ENCODE results near the gene KASH5.

Gene KASH5

GRCh38 chr19:49390131-49390928 is 2.3 kb downstream of the KASH5 start:
- no peak for DNase-seq
- no peaks in the 10 kb centered on the region for H3K9me3 ChIP-seq (replicated peaks; ENCODE audit: insufficient read depth, low read length)
- no peaks in the 10 kb centered on the region for H3K79me2 ChIP-seq (ENCODE audit: low read length)
- no peak overlapping the region for H3K27ac ChIP-seq (ENCODE audit: low read length)
- H3K4me2 ChIP-seq (ENCODE audit: low read depth, low read length) = no peak overlapping the region
- no peak overlapping the region for H3K4me3 ChIP-seq (ENCODE audit: low read length)
- no peaks in the 10 kb centered on the region for H3K4me1 ChIP-seq (ENCODE audit: low read length)
- no peaks in the 10 kb centered on the region for H3K9me2 ChIP-seq (replicated peaks; ENCODE audit: insufficient read depth, low read length)
- no peaks in the 10 kb centered on the region for H4K20me1 ChIP-seq (ENCODE audit: insufficient read depth, low read length)
- peaks cover 7% of the 10 kb centered on the region for H3F3A ChIP-seq (ENCODE audit: insufficient read depth, low read length)
- H3K36me3 ChIP-seq (replicated peaks; ENCODE audit: insufficient read depth, low read length) = no peaks in the 10 kb centered on the region
- no peak overlapping the region for H3K9ac ChIP-seq (ENCODE audit: low read length)
- H3K27me3 ChIP-seq (replicated peaks; ENCODE audit: insufficient read depth, low read length) = peaks cover 59% of the 10 kb centered on the region
- no peak overlapping the region for H2AFZ ChIP-seq (ENCODE audit: low read length)
- no peak for TF ChIP-seq EZH2 (optimal IDR thresholded peaks at IDR 0.05; ENCODE audit: low read depth, low read length)
- TF ChIP-seq EZH2phosphoT487 (IDR thresholded peaks at IDR 0.05; ENCODE audit: low read length) = no peak
- TF ChIP-seq, protein P1, sequence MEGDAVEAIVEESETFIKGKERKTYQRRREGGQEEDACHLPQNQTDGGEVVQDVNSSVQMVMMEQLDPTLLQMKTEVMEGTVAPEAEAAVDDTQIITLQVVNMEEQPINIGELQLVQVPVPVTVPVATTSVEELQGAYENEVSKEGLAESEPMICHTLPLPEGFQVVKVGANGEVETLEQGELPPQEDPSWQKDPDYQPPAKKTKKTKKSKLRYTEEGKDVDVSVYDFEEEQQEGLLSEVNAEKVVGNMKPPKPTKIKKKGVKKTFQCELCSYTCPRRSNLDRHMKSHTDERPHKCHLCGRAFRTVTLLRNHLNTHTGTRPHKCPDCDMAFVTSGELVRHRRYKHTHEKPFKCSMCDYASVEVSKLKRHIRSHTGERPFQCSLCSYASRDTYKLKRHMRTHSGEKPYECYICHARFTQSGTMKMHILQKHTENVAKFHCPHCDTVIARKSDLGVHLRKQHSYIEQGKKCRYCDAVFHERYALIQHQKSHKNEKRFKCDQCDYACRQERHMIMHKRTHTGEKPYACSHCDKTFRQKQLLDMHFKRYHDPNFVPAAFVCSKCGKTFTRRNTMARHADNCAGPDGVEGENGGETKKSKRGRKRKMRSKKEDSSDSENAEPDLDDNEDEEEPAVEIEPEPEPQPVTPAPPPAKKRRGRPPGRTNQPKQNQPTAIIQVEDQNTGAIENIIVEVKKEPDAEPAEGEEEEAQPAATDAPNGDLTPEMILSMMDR (IDR thresholded peaks at IDR 0.05; ENCODE audit: low read length) = no peak

- Histone ChIP-seq H3K4me2 (ENCODE audit: low read depth, low read length) (no peak overlapping the region), H3K9me2 (replicated peaks; ENCODE audit: insufficient read depth, low read length) (no peaks in the 10 kb centered on the region), H3K9me3 (replicated peaks; ENCODE audit: insufficient read depth, low read length) (no peaks in the 10 kb centered on the region), H3K27ac (ENCODE audit: low read length) (no peak overlapping the region), H3K9ac (ENCODE audit: low read length) (no peak overlapping the region), H4K20me1 (ENCODE audit: insufficient read depth, low read length) (no peaks in the 10 kb centered on the region), H3K4me1 (ENCODE audit: low read length) (no peaks in the 10 kb centered on the region), H3K4me3 (ENCODE audit: low read length) (no peak overlapping the region), H3K36me3 (replicated peaks; ENCODE audit: insufficient read depth, low read length) (no peaks in the 10 kb centered on the region), H3K79me2 (ENCODE audit: low read length) (no peaks in the 10 kb centered on the region), H3K27me3 (replicated peaks; ENCODE audit: insufficient read depth, low read length) (peaks cover 64% of the 10 kb centered on the region), H2AFZ (ENCODE audit: low read length) (no peak overlapping the region), H3F3A (ENCODE audit: insufficient read depth, low read length) (peaks cover 7% of the 10 kb centered on the region)
- DNase-seq = no peak
- no peak for TF ChIP-seq EZH2phosphoT487 (IDR thresholded peaks at IDR 0.05; ENCODE audit: low read length)
- no peak for TF ChIP-seq EZH2 (optimal IDR thresholded peaks at IDR 0.05; ENCODE audit: low read depth, low read length)
- TF ChIP-seq, protein P1 (IDR thresholded peaks at IDR 0.05; ENCODE audit: low read length) = no peak
These were observed 2.9 kb downstream of the KASH5 start for GRCh38 chr19:49390929-49391359.

DNA sequence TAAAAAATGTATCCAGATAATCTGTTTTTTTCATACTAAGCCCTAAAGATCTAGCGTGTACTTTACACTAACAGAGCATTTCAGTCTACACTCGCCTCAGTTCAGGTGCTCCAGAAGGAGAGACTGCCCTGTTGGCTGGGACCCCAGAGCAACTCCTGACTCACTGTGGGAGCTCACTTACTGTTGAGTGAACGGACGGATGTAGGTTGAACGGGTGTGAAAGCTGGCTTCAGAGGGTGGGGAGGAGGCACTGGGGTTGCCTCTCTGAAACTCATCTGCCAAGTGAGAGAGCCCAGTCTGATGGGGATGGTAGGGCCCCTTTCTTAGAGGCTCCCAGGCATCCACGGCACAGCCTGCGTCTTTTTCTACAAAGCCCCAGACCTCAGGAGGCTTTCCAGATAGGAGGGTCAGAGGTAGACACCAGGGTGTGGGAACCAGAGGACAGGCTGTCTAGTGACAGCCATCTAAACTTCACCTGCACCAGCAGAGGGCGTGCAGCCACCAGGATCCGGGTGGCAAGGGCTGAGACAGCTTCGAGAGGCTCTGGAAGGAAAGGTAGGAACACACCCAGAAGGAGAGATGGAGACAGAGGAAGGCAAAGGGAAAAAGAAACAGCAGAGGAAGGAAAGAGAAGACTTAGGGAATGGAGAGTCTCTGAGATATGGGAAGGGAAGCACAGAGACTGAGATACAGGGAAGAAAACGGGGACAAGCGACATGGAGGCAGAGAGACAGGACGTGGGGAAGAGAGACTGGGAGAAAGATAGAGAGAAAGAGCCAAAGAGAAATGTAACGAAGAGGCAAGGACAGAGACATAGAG is 3.7 kb downstream of the KASH5 start:
- H3F3A ChIP-seq (ENCODE audit: insufficient read depth, low read length) = peaks cover 7% of the 10 kb centered on the region
- no peaks in the 10 kb centered on the region for H3K4me1 ChIP-seq (ENCODE audit: low read length)
- H3K27me3 ChIP-seq (replicated peaks; ENCODE audit: insufficient read depth, low read length) = peaks cover 68% of the 10 kb centered on the region
- no peaks in the 10 kb centered on the region for H3K79me2 ChIP-seq (ENCODE audit: low read length)
- no peak overlapping the region for H3K4me2 ChIP-seq (ENCODE audit: low read depth, low read length)
- H3K4me3 ChIP-seq (ENCODE audit: low read length) = no peak overlapping the region
- DNase-seq = peak; percentile 72
- no peaks in the 10 kb centered on the region for H3K9me3 ChIP-seq (replicated peaks; ENCODE audit: insufficient read depth, low read length)
- H3K36me3 ChIP-seq (replicated peaks; ENCODE audit: insufficient read depth, low read length) = no peaks in the 10 kb centered on the region
- H2AFZ ChIP-seq (ENCODE audit: low read length) = no peak overlapping the region
- no peaks in the 10 kb centered on the region for H3K9me2 ChIP-seq (replicated peaks; ENCODE audit: insufficient read depth, low read length)
- H4K20me1 ChIP-seq (ENCODE audit: insufficient read depth, low read length) = no peaks in the 10 kb centered on the region
- no peak overlapping the region for H3K9ac ChIP-seq (ENCODE audit: low read length)
- TF ChIP-seq EZH2phosphoT487 (IDR thresholded peaks at IDR 0.05; ENCODE audit: low read length) (no peak), EZH2 (optimal IDR thresholded peaks at IDR 0.05; ENCODE audit: low read depth, low read length) (no peak)
- TF ChIP-seq, protein P1 (IDR thresholded peaks at IDR 0.05; ENCODE audit: low read length) = peak; percentile 89
- H3K27ac ChIP-seq (ENCODE audit: low read length) = no peak overlapping the region

Measured in MM.1S (cell line).